GM20431 (cell line): ENCODE data around the gene FAXDC2.
"Not testable (repeated sequence)": the region's sequence is repeated elsewhere in the genome, so short reads cannot be mapped to it uniquely, and the experiment has no call there.

Experiments used
- in situ Hi-C: fragments of 300-500 bp; cut with MseI, MboI; formaldehyde crosslinking; loops from one replicate; pipeline ENCODE4 v1.15.0; 2020; ENCODE audit warnings: low sequenced_read_pairs; ENCODE audit not compliant: unreplicated experiment

The FAXDC2 gene

DNA sequence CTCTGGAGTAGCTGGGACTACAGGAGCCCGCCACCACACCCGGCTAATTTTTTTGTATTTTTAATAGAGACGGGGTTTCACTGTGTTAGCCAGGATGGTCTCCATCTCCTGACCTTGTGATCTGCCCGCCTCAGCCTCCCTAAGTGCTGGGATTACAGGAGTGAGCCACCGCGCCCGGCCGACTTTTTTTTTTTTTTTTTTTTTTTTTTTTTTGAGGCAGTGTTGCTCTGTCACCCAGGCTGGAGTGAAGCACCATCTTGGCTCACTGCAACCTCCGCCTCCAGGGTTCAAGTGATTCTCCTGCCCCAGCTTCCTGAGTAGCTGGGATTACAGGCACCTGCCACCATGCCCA is 14.7 kb downstream of the FAXDC2 start:
- in situ Hi-C loops, result not testable (repeated sequence)

DNA sequence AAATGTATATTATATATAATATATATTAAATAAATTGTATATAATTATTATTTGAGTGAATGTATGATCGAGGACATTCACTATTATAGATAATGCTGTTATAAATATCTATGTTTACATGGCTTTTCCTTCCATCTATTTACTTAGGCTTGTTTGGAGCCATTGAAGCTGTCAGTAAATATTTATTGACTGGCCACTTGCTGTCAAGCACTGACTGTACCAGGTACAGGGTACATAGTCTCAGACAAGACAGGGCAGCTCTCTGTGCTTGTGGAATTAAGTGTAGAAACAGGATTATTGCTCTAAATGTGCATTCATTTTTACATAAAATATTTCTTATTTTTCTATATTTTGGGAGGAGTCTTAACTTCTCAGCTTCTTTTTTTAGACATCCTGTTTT is 16.4 kb downstream of the FAXDC2 start:
- in situ Hi-C loops, result no loop called here

DNA sequence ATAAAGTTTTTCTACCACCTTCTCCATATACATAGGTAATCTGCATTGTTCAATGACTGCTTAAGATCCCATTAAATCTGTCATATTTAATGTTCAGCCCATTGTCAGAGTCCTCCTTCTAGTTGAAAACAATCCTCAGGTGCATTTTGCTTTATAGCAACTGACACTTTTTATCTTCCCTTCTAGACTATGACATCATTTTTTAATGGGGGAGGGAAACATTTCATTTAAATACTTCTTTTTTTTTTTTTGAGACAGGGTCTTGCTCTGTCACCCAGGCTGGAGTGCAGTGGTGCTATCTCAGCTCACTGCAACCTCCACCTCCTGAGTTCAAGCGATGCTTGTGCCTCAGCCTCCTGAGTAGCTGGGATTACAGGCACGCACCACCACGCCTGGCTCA is 17.6 kb downstream of the FAXDC2 start:
- in situ Hi-C loops, result not testable (repeated sequence)

DNA sequence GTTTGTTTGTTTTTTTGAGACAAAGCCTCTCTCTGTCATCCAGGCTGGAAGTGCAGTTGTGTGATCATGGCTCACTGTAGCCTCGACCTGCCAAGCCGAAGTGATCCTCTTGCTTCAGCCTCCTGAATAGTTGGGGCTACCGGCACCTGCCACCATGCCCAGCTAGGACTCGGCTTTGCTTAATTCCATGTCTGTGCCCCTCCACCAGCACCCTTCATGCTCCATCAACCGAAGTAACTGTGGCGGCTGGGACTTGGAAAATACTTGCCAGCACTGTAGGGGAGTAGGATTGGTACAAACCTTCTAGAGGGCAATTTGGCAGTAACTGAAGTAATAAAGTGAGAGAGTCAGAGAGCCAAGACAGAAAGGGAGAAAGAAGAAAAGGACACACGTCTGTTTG is 19.0 kb downstream of the FAXDC2 start:
- in situ Hi-C loops, result no loop called here

DNA sequence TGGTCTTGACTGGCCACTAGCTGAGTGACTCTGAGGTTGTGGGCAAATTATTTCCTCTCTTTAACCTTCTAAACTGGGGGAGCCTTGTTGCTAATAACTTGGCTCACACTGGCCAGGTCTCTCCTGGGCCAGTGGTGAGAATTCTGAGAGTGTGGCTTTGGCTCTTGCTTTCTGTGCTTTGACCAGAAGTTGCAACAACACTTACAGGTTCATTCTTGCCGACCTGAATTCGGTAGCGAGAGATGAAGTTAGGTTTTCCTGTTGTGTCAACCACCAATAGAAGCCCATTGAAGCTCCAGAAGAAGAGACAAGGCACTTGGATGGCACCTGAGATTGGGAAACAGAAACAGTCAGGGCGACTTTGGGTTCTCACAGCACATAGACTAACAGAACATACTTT is 19.8 kb downstream of the FAXDC2 start:
- in situ Hi-C loops, result no loop called here

DNA sequence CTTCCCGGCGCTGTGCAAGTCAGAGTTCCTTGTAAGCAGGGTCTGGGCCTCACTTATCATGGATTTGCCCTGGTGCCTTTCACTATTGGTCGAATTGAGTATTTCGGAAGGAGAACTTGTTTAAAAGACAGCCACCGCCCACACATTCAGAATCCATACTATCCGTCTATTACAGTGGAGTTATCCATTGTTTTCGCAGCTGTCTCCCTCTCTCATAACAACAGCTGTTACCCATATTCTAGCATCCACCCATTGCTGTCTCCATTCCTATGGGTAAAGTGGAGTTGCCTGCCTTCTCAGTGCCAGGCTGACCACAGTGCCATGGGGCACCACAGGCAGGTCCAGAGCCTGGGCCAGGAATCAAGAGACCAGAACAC is 20.2 kb downstream of the FAXDC2 start:
- in situ Hi-C loops, result no loop called here

DNA sequence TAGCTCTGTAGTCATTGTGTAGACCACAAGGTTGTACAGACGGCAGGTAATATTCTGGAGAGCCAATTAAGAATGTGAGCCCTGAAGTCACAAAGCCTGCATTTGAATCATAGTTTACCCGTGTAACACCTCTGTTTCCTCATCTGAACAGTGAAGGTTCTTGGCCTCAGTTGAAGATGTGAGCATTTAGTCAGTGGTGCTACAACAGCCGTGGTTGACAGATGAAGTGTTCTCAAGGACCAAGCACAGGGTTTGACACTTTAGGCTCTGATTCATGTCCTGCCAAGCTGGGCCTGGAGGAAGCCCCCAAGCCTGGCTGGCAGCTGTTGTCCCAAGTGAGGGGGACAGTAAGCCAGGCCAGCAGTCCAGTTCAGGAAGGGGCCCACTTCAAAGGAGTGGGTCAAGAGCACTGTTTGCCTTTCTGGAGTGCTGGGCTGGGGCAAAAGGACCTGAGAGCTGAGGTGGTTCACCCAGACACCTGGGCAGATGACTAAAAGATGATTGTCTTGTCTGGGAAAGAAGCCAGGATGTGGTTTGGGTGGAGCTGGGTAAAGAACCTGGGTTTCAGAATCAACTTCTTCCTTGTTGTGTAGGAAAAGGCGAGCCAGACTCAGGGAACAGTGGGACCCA is 20.7 kb downstream of the FAXDC2 start:
- in situ Hi-C loops, result no loop called here

DNA sequence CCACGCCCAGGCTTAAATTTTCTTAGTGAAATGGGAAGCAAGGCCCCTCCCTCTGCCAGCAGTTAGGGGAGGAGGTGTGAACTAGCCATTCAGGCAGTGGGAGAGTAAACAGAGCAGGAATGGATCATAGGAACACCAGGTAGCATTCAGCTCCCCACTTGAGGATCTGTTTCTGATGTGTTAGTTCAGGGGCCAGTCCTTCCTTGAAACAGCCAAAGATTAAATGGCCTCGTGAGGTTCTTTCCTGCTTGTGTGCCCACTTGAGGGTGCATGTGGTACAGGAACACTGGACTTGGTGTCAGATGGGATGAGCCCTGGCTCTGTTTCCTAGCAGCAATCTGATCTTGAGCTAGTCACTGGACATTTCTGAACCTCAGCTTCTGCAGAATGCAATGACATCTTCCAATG is 21.2 kb downstream of the FAXDC2 start:
- in situ Hi-C loops, result no loop called here

DNA sequence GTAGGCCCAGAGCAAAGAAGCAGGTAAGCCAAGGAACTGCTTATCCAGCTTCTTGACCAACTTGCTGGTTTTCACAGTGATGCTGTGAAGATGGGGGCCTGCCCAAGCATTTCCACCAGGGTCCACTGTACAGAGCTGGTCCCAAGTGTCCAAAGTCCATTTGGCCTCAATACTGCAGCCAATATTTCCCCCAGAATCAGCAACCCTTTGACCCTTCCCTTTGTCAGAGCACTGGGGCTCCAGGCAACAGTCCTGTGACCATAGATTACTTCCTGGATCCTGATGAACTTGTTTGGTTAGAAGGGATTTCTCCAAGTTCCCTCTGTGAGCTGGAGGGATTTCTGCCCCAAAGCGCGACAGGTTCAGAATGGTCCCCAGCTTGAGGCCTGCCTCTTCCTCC is 26.3 kb downstream of the FAXDC2 start:
- in situ Hi-C loops, result loop anchor here (25.0 kb wide), 1 partner anchor 187 kb away; no protein-coding TSS in a partner anchor

DNA sequence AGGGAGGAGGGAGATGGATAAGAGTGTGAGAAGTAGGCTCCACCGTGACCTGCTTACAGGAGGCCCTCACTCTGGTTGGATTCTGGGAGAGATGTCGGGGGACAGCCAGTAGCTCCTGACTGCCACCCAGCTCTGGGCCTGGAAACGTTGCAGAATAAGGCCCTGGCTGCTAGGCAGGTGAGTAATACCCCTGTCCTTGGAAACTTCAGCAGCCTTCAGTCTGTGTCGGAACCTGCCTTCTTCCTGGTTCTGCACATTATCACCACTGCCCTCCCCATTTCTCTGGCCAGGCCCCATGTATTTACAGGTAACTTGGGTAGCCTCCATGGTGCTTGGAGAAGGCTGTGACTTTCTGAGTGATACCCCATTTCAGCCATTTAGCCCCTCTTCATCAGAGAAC is 26.8 kb downstream of the FAXDC2 start:
- in situ Hi-C loops, result loop anchor here (25.0 kb wide), 1 partner anchor 186 kb away; no protein-coding TSS in a partner anchor

DNA sequence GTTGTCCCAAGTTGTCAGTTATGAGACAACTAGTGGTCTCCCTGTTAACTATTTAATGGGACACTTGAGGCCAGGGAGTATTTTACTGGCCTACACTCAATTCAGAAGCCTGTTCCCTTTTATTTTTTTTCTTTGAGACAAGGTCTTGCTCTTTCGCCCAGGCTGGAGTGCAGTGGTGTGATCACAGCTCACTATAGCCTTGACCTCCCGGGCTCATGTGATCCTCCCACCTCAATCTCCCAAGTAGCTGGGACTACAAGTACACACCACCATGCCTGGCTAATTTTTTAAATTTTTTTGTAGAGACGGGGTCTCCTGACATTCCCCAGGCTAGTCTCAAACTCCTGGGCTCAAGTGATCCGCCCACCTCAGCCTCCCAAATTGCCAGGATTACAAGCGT is 27.5 kb downstream of the FAXDC2 start:
- in situ Hi-C loops, result loop anchor here (25.0 kb wide), 1 partner anchor 186 kb away; no protein-coding TSS in a partner anchor

DNA sequence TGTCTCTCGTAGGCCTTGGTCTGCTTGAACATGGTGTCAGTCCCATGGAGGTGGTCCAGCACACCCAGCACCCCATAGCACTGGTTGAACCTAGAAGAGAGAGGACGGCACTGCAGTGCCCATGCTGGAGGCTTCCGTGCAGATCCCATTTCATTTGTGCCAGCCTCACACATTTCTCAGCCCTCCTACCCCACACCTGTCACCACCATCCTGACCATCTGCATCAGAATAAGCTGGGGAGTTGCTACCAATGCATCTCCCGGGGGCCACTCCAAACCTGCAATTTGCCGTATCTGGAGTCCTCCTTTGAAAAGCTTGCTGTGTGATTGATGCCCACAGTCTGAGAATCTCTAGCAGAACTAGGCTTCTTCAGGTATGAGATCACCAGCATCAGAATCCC is 30.0 kb downstream of the FAXDC2 start:
- in situ Hi-C loops, result loop anchor here (25.0 kb wide), 1 partner anchor 183 kb away; no protein-coding TSS in a partner anchor

DNA sequence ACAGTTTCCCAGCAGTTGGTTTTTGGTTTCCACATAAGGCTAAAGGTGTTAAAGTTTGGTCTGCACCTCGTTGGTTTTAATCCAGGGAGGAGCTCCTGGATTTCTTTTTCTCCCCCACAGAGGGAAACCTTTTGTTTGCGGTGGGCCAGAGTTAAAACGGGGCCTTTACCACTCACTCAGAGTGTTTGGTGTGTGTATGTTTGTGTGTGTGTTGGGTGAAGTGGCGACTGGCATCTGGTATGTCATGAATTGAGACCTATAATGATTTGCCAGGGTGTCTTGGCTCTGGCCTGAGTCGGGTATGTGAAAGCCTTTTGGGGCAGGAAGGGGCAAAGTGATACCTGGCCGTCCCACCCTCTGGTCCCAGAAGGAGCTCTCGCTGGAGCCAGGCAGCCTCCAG is 30.9 kb downstream of the FAXDC2 start:
- in situ Hi-C loops, result loop anchor here (25.0 kb wide), 1 partner anchor 182 kb away; no protein-coding TSS in a partner anchor

DNA sequence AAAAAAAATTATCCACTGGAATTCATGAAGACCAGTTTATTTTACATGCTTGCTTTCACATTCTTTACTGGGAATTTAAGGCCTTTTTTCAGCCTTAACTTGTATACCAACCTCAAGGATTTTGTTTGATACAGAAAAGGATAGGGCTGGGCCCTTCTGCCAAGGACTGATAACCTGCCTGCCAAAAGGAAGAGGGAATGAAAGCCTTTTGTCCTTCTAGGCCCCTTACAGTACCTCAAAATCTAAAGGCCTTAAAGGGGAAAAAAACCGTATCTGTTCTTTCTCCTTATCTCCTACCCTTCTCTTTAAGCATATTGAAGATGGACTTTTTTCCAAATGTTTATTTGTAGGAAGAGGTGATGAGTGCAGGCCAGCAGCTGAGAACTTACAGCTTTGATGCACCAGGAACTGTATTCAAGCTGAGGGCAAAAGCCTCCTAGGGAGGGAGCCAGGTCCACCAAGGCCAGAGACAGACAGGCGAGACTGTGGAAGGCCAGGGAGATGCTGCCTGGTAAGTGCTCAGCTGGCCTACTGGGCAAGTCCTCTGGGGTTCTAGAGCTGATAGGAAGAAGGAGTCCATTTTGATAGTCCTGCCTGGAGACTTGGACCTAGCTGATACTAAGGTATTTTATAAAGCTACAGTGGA is 31.8 kb downstream of the FAXDC2 start:
- in situ Hi-C loops, result loop anchor here (25.0 kb wide), 1 partner anchor 181 kb away; no protein-coding TSS in a partner anchor

DNA sequence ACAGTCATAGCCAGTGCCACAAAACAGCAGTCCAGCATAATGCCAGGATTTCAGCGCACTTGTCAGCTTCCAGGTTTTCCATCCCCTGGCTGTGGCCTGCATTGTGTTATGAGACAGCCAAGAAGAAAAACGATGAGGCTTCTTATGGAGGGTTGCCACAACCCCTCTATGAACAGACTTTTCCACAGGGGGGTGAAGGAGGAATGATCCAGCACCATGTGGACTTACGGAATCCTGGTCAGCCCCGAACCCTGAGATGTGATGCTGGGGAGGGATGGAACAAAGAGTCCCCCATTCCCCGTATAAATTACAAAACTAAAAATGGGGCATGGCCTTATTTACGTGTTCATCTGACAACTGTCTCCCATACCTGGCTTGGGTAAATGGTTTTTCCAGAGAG is 32.6 kb downstream of the FAXDC2 start:
- in situ Hi-C loops, result loop anchor here (25.0 kb wide), 1 partner anchor 181 kb away; no protein-coding TSS in a partner anchor

DNA sequence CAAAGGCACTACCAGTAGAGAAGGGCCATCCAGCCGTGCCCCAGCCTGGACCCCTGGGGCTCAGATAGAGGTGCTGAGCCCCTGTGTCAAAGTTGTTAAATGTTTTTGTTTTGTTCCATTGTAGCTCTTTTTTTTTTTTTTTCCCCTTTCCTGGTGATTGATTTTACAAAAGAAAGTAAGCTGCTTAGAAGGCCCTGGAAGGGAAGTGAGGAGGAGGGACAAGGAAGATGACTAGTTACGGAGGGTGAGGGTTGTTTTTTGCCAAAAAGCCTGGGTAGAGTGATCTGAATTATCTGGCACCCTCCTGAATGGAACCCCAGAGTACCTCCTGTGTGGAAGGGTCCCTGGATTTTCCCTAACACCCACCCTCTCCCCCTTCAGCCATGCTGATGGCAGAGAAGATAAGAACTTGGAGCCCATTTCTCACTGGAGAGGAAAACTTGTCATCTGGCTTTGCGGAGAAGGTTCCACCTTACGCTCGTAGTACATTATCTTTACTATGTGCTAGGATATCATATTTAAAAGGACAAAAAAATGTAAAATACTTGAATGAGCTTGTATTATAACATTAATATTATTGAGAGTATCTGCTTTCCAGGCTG is 33.4 kb downstream of the FAXDC2 start:
- in situ Hi-C loops, result loop anchor here (25.0 kb wide), 1 partner anchor 180 kb away; no protein-coding TSS in a partner anchor

DNA sequence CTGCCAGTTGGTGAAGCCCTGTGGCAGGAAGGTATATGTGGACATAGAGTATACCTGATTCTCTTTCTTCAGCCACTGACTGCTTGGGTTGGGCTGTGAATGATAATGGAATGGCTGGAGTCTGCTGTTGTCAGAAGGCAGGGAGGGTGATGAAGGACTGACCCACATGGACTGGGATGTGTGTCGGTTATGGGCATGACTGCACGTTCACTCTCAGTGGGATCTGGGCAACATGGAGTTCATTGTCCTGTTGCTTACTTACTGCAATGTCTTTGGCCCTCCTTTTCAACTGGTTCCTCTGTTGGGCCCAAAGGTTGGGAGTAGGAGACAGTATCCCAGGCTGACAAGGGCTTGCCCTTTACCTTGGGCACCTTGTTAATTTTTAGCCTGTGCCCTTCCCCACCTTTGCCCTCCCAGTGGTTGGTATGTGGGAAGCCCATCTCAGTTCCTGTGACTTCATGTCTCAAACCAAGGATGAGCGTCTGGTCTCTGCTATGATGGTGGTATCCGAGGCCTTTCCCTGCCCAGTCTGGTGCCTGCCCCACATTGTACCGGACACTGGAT is 34.6 kb downstream of the FAXDC2 start:
- in situ Hi-C loops, result loop anchor here (25.0 kb wide), 1 partner anchor 178 kb away; no protein-coding TSS in a partner anchor

DNA sequence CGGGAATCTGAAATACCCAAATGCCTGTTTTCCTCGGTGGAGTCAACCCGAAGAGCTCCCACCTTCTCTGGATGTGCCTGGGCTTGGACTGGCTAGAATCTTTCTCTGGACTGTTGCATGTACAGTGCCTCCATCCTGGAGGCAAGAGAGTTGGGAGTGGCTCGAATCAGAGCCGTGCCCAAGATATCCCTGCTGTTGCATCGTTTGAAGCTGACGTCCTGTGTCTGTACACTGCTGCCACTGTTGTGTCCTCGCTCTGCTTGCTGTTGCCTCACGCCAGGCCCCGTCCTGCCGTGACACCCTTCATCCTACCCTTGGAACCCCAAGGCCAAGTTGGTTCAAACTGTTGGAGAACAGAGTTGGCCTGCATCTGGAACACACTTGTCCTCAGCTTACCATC is 35.4 kb downstream of the FAXDC2 start:
- in situ Hi-C loops, result loop anchor here (25.0 kb wide), 1 partner anchor 178 kb away; no protein-coding TSS in a partner anchor

DNA sequence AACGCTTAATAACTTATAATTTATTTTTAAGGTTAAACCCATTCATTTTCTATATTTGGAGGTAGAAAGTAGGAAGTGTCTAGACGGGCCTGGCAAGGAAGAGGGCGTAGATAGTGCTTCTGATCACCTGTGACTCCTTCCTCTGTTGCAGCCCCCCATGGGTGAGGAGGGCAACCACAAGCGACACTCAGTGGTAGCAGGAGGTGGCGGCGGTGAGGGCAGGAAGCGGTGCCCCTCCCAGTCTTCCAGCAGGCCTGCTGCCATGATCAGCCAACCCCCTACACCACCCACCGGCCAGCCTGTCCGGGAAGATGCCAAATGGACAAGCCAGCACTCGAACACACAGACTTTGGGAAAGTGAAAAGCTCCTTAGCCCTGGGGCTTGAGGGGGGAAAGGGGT is 36.7 kb downstream of the FAXDC2 start:
- in situ Hi-C loops, result loop anchor here (25.0 kb wide), 1 partner anchor 176 kb away; no protein-coding TSS in a partner anchor

DNA sequence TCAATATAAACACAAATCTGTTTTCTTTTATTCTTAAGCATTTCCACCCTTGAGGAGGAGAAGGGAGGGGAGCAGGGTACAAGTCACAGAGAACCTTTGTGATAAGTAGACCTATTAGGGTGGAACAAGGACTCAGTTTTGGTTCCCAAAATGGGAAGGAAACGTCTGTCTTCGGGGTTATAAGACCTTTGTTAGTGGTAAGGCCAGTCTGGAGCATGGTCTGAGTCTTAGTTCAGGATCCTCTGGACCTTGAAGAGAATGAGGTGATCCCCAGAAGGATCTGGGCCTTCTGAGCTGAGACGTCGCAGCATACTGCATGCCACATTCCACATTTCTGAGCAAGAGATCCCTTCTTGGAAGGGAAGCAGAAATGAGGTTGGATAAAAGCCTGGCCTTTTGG is 37.2 kb downstream of the FAXDC2 start:
- in situ Hi-C loops, result loop anchor here (25.0 kb wide), 1 partner anchor 176 kb away; no protein-coding TSS in a partner anchor
